ENCODE data around the gene DBN1. TPM values are rescaled to one million over a fixed set of nuclear protein-coding genes. Genes with fewer than 3 reads are reported as not detected.
"Not testable (repeated sequence)": the region's sequence is repeated elsewhere in the genome, so short reads cannot be mapped to it uniquely, and the experiment has no call there.

Gene DBN1
- total RNA-seq, 2 donors from 2014 or later, result 7.1 to 13.3 TPM

DNA sequence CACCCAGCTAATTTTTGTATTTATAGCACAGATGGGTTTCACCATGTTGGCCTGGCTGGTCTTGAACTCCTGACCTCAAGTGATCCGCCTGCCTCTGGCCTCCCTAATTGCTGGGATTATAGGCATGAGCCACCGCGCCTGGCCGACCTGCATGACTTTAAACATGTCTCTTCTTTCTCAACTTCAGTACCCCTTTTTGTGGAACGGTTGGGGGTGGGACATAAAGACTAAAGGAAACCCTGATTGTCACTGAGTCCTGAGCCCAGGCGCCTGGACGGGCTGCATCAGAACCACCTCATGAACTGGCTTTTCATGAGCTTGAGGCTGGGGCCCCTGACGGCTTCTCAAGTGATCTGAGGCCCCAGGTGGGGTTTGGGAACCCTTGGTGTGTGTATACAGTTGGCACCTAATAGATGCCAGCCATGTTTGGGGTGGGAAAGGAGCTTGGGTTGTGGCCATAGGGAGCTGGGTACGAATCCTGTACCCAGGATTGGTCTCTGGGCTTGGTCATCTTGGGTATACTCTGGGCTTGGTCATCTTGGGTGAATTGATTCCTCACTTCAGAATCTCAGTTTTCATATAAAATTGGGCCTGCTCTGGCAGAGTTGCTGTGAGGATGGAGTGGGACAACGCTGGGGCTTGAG, 44.7 kb downstream of the DBN1 start:
- Mint-ChIP-seq H3K27ac (peak overlapping the region; percentile 92), H3K4me3 (peak overlapping the region; percentile 90), H3K4me1 (ENCODE audit: low read depth in 2 of 2) (peaks cover 58 to 65% of the 10 kb centered on the region in 2 donors), H3K27me3 (no peaks in the 10 kb centered on the region), H3K9me3 (no peaks in the 10 kb centered on the region), H3K36me3 (no peaks in the 10 kb centered on the region)
- no peak for ATAC-seq
- DNase-seq (ENCODE audit: low spot score), result no peak

DNA sequence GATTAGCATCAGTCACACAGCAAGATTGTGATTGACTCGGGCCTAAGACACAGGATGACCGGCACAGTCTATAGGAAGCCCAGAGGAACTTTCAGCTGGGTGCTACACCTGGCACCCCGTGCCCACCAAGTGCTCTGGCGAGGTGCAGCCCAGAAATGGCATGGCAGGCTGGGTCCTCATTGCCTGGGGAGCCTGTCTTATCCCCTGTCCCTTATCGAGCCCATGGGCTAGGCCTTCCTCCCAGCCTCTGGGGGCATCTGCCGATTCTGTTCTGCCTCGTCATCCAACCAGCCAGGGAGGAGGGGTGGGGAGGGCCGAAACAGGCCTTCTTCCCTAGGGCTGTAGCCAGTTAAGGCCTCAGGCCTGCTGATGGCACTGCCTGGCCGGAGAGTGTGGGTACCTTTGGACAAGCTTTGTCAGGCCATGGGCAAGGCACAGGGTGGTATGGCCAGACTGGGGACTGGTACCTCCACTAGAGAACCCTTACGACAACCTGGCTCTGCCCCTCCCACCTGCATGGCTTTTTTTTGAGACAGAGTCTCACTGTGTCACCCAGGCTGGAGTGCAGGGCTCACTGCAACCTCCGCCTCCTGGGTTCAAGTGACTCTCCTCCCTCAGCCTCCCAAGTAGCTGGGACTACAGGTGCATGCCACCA, 45.4 kb downstream of the DBN1 start:
- ATAC-seq (no peak), DNase-seq (ENCODE audit: low spot score) (no peak)
- H3K36me3 Mint-ChIP-seq, result no peaks in the 10 kb centered on the region
- H3K9me3 Mint-ChIP-seq, result no peaks in the 10 kb centered on the region
- H3K27ac Mint-ChIP-seq, result peak overlapping the region; percentile 92
- H3K27me3 Mint-ChIP-seq, result no peaks in the 10 kb centered on the region
- H3K4me3 Mint-ChIP-seq, result peak overlapping the region; percentile 90
- peaks cover 55 to 65% of the 10 kb centered on the region in 2 donors for H3K4me1 Mint-ChIP-seq (ENCODE audit: low read depth in 2 of 2)

DNA sequence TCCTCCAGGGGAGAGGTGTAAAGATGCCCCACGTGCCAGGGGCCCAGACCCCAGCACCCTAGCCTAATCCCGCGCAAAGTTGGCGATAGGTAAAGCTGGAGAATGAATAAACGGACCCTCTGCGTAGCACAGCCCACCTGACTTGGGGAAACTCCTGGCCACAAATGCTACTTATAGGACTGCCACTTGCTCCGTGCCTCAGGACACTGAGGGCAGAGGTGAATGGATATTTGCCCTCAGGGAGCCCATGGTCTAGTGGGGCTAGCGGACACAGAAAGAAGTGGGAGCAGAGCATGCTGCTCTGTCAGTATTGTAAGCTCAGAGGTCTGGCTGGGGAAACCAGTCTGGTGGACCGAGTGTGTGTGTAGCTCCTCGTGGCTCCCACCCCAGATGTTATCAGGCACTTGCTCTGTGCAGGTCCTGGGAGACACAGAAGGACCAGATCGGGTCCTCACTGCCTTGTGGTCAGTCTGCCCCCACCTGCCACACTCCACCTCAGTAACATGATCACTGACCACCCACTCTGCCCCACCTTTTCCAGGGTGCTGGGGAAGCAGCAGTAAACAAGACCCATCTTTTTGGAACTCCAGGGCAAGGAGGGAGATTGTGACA, 46.1 kb downstream of the DBN1 start:
- Mint-ChIP-seq H3K4me3 (peak overlapping the region; percentile 90), H3K4me1 (ENCODE audit: low read depth in 2 of 2) (peaks cover 53 to 65% of the 10 kb centered on the region in 2 donors), H3K27me3 (no peaks in the 10 kb centered on the region), H3K27ac (peak overlapping the region; percentile 92), H3K9me3 (no peaks in the 10 kb centered on the region), H3K36me3 (no peaks in the 10 kb centered on the region)
- ATAC-seq (no peak), DNase-seq (ENCODE audit: low spot score) (no peak)

DNA sequence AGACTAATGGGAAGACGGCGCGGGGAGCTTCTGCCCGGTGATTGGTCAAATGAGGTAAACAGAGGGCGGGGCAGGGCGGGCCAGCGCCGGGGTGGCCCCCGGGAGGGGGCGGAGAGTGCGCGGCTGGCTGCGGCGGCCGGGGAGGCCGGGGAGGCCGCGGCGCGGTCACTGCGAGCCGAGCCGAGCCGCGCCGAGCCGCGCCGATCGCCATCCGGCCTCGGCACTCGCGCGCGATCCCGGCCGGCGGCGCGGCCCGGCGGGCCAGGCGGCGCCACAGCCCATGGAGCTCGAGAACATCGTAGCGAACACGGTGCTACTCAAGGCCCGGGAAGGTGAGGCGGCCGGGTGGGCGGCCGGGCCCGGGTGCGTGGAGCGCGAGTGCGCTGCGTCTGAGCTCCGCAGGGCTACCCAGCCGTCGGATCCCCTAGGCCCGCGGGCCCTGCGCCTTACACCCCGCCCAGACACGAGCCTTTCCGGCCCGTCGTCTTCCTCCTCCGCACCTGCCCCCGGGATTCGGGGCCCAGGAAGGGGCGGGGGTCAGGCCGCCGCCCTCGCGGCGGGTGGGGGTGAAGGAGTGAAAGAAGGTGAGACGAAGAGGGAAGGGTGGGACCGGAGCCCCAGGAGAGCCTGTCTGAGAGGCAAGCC, 46.7 kb downstream of the DBN1 start, which contains the start of gene GRK6:
TSS of gene GRK6 (plus strand) at position 111 of the 645 bp plus-strand sequence. CDS start at position 281, 170 bp downstream.
- H3K9me3 Mint-ChIP-seq, result no peaks in the 10 kb centered on the region
- peaks cover 49 to 60% of the 10 kb centered on the region in 2 donors for H3K4me1 Mint-ChIP-seq (ENCODE audit: low read depth in 2 of 2)
- H3K27ac Mint-ChIP-seq, result peak within 1 kb of the TSS; percentile 92
- H3K27me3 Mint-ChIP-seq, result no peaks in the 10 kb centered on the region
- DNase-seq (ENCODE audit: low spot score), result peak; percentile 74
- ATAC-seq, result peak; percentile 0 to 10
- peak within 1 kb of the TSS; percentile 90 for H3K4me3 Mint-ChIP-seq
- H3K36me3 Mint-ChIP-seq, result no peaks in the 10 kb centered on the region

DNA sequence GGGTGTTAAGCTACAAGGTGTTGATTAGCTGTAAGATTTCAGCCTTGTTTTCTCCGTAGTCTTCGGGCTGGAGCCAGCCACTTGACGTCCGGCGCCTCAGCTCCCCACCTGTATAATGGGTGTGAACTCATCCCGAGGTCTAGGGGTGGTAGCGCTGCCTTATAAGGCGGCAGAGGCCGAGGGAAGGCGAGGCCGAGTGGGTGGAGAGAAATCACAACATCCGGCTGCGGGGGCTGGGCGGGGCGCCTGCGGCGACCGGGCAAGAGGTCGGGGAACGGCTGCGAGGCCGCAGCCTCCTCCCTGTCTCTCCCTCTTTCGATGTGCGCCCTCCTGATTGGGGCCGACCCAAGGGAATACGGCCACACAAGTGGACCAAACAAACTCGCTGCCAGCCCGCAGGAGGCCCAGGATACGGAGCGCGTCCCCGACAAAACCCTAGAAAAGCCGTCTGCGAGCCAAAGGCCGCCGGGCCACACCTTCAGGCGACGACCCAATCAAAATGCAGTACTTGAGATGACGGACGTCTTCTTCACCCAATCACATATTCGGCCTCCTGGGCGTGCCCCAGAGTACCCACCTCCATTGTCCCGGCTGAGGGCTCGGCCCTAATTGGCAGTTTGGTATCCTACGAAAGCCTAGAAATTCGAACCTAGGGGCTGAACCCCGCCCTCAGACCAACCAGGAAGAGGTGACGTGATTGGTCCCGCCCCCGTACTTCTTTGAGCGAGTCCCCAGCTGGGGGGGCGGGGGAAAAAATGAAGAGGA, 47.5 kb downstream of the DBN1 start:
- peak overlapping the region; percentile 88 for H3K4me3 Mint-ChIP-seq
- H3K27ac Mint-ChIP-seq, result peak overlapping the region; percentile 92
- H3K36me3 Mint-ChIP-seq, result no peaks in the 10 kb centered on the region
- DNase-seq (ENCODE audit: low spot score), result peak; percentile 100
- H3K27me3 Mint-ChIP-seq, result no peaks in the 10 kb centered on the region
- peak; percentile 91 to 92 for ATAC-seq
- peaks cover 43 to 53% of the 10 kb centered on the region in 2 donors for H3K4me1 Mint-ChIP-seq (ENCODE audit: low read depth in 2 of 2)
- no peaks in the 10 kb centered on the region for H3K9me3 Mint-ChIP-seq

DNA sequence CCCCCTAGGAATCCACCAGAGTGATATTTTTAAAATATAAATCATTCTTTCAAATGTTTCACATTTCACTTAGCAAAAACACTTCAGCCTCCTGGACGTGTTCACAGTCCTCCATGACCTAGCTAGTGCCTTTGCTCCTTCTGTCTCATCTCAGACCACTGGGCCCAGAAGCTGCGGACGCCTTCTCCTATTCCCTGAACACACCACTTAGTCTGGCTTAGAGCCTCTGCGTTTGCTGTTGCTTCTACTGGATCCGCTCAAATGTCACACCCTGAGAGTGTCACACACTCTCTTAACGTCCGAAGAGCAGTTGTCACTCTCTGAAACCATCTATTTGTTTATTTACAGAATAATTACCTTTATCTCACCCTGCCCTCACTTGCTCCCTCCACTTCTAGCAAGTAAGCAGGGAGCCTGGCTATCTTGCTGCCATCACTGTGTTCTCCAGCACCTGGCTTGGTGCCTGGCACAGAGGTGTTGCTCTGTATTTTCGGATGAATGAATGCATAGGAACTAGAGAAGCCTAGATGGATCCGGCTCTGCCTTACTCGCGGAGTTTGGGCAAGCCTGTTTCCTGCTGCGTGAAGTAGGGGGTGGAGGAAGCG, 48.1 kb downstream of the DBN1 start:
- ATAC-seq (no peak), DNase-seq (ENCODE audit: low spot score) (no peak)
- Mint-ChIP-seq H3K4me3 (peak overlapping the region; percentile 88), H3K9me3 (no peaks in the 10 kb centered on the region), H3K4me1 (ENCODE audit: low read depth in 2 of 2) (peaks cover 36 to 46% of the 10 kb centered on the region in 2 donors), H3K36me3 (no peaks in the 10 kb centered on the region), H3K27me3 (no peaks in the 10 kb centered on the region), H3K27ac (peak overlapping the region; percentile 92)

DNA sequence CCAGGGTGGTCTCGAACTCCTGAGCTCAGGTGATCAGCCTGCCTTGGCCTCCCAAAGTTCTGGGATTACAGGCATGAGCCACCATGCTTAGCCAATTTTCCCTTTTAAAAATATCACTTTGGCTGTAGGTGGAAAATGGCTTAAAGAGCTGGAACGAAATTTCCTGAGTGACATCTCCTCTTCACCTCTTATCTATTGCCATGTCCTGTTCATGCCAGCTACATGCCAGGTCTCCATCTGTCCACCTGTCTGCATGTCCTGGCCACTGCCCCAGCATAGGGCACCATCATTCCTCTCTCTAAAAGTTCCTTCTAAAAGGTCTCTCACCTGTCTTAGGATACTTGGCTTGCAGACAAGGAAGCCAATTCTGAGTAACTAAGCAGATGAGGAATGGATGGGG, 49.8 kb downstream of the DBN1 start:
- no peak for DNase-seq (ENCODE audit: low spot score)
- H3K27ac Mint-ChIP-seq, result peak overlapping the region in 1 of 2 donors; percentile 92

DNA sequence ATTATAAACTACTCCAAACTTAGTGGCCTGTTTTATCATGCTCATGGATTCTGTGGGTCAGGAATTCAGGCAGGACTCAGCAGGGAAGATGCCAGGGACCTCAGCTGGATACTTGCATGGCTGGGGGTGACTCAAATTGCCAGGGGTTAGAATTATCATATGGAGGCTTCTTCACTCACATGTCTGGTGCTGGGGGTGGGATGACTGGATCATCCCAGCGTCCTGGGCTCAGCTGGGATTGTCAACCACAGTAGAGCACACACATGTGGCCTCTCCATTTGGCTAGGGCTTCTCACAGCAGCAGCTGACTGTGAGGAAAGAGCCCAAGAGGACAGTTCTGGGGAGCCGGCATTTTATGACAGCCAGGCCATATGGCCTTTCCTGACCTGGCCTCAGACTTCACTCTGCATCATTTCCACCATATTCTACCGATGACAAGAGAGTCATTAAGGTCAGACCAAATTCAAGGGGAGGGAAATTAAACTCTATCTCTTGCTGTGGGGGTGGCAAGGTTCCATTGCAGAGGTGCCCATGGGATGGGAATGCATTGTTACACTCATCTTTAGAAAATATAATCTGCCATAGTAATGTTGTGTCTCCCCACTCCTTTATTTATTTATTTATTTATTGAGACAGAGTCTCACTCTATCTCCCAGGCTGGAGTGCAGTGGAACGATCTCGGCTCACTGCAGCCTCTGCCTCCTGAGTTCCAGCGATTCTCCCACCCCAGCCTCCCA, 52.2 kb downstream of the DBN1 start:
- Mint-ChIP-seq H3K36me3 (no peaks in the 10 kb centered on the region), H3K27me3 (no peaks in the 10 kb centered on the region), H3K9me3 (no peaks in the 10 kb centered on the region), H3K27ac (no peak overlapping the region), H3K4me3 (no peak overlapping the region), H3K4me1 (ENCODE audit: low read depth in 2 of 2) (peaks cover 12 to 19% of the 10 kb centered on the region in 2 donors)
- DNase-seq (ENCODE audit: low spot score), result no peak
- no peak for ATAC-seq

More for the DNA sequence above, 49.8 kb downstream of the DBN1 start:
- no peak overlapping the region for H3K4me3 Mint-ChIP-seq
- ATAC-seq, result no peak
- peaks cover 21 to 30% of the 10 kb centered on the region in 2 donors for H3K4me1 Mint-ChIP-seq (ENCODE audit: low read depth in 2 of 2)
- H3K36me3 Mint-ChIP-seq, result no peaks in the 10 kb centered on the region
- no peaks in the 10 kb centered on the region for H3K9me3 Mint-ChIP-seq
- no peaks in the 10 kb centered on the region for H3K27me3 Mint-ChIP-seq

DNA sequence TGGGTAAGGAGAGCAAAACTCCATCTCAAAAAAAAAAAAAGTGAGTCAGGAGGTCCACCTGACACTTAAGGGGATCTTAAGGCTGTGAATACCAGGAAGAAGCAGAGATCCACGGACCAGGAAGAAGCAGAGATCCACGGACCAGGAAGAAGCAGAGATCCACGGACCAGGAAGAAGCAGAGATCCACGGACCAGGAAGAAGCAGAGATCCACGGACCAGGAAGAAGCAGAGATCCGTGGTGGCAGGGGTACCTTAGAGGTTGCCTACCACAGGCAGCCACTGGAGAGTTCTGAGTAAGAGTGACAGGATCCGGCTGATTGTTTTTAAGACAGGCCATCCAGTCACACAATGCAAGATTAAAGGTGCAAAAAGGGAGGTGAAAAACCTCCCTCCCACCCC, 53.0 kb downstream of the DBN1 start:
- peaks cover 9 to 12% of the 10 kb centered on the region in 2 donors for H3K4me1 Mint-ChIP-seq (ENCODE audit: low read depth in 2 of 2)
- H3K36me3 Mint-ChIP-seq; ATAC-seq; H3K4me3 Mint-ChIP-seq; H3K27me3 Mint-ChIP-seq; H3K9me3 Mint-ChIP-seq; H3K27ac Mint-ChIP-seq; DNase-seq (ENCODE audit: low spot score): not testable (repeated sequence)

DNA sequence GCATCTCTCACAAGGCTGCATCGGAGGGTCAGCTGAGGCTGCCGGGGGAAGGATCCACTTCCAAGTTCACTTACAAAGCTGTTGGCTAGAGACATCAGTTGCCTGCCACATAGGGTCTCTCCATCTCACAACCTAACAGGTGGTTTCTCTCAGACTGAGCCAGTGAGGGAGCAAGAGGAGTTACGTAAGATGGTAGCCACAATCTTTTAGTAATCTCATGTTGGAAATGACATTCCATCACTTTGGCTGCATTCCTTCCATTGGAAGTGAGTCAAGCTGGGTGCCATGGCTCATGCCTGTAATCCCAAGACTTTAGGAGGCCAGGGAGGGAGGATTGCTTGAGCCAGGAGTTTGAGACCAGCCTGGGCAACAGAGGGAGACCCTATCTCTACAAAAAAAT, 54.4 kb downstream of the DBN1 start:
- no peaks in the 10 kb centered on the region for H3K27me3 Mint-ChIP-seq
- H3K4me1 Mint-ChIP-seq (ENCODE audit: low read depth in 2 of 2), result peaks cover under 1 to 2% of the 10 kb centered on the region in 2 donors
- no peaks in the 10 kb centered on the region for H3K36me3 Mint-ChIP-seq
- H3K27ac Mint-ChIP-seq, result no peak overlapping the region
- DNase-seq (ENCODE audit: low spot score) (no peak), ATAC-seq (no peak)
- no peak overlapping the region for H3K4me3 Mint-ChIP-seq
- H3K9me3 Mint-ChIP-seq, result no peaks in the 10 kb centered on the region

DNA sequence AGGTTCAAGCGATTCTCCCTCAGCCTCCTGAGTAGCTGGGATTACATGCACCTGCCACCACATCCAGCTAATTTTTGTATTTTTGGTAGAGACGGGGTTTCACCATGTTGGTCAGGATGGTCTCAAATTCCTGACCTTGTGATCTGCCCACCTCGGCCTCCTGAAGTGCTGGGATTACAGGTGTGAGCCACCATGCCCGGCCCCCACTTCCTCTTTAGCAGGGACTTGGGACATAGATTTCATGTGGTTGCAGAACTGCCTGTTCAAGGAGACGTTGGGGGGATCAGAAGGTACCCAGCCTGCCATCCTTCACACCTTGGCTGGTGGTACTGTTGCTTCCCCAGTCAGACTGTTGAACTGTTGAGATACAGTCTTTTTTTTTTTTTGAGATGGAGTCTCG, 56.4 kb downstream of the DBN1 start:
- not testable (repeated sequence) for H3K4me3 Mint-ChIP-seq; H3K9me3 Mint-ChIP-seq; H3K36me3 Mint-ChIP-seq; DNase-seq (ENCODE audit: low spot score); H3K27me3 Mint-ChIP-seq; ATAC-seq; H3K27ac Mint-ChIP-seq
- peaks cover 11 to 19% of the 10 kb centered on the region in 2 donors for H3K4me1 Mint-ChIP-seq (ENCODE audit: low read depth in 2 of 2)

DNA sequence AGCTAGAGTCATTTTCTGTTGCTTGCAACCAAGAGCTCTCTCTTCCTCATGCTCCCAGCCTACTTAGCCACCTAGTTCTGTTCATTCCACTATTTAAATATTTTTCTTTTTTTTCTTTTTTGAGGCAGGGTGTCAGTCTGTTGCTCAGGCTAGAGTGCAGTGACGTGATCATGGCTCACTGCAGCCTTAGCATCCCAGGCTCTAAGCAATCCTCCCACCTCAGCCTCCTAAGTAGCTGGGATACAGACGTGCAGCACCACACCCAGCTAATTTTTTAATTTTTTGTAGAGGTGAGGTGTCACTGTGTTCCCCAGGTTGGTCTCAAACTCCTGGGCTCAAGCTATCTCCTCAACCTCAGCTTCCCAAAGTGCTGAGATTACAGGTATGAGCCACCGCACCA, 59.0 kb downstream of the DBN1 start:
- H3K9me3 Mint-ChIP-seq, result no peaks in the 10 kb centered on the region
- peak overlapping the region; percentile 4 to 33 for H3K27ac Mint-ChIP-seq
- no peak overlapping the region for H3K4me3 Mint-ChIP-seq
- no peaks in the 10 kb centered on the region for H3K36me3 Mint-ChIP-seq
- H3K4me1 Mint-ChIP-seq (ENCODE audit: low read depth in 2 of 2), result peaks cover 27 to 32% of the 10 kb centered on the region in 2 donors
- ATAC-seq (no peak), DNase-seq (ENCODE audit: low spot score) (no peak)
- no peaks in the 10 kb centered on the region for H3K27me3 Mint-ChIP-seq

All from natural killer cell treated with Interleukin-12 subunit alpha and Interleukin-12 subunit beta and Interleukin-15 and Interleukin-18, amount 100 ng/mL, for 72 hours (primary cell).